ENCODE measurements around the gene TMED1. TPM values are rescaled to one million over a fixed set of nuclear protein-coding genes. Genes with fewer than 3 reads are reported as not detected.

TMED1 gene
- total and polyA plus RNA-seq, 9 of the 15 experiments (the other 6 are each of a cell fraction or from before 2014, with no cell fraction given): 0.86 to 30.2 (median 23.5) TPM

DNA sequence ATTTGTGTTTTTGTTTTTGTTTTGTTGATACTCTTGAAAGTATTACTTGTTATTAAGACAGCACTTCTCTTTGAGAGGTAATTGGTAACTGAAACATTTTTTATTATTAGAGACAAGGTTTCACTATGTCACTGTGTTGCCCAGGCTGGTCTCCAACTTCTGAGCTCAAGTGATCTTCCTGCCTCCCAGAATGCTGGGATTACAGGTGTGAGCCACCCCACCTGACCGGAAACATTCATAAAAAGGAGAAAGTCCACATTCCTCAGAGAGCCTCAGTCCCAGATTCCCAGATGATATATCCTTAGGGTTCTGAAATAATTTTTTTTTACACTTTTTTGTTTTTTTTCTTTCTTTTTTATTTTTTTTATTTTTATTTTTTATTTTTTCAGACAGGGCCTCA is 38.0 kb upstream of the TMED1 start:
- intact Hi-C loops (cut with micrococcal nuclease): loop anchor here (5.0 kb wide), 1 partner anchor 53 kb away; the partner anchor contains the start of genes TIMM29 and YIPF2
- ChIA-PET POLR2A (interaction anchor here (0.6 kb wide), 1 partner anchor 218 kb away, joined by 3 read pairs; no protein-coding TSS in a partner anchor), CTCF (ENCODE audit: low intra/inter-chr PET ratio) (no interaction called here)
- H3K79me2 ChIP-seq (ENCODE audit: control insufficient read depth, insufficient read depth, low read length): peaks cover 71% of the 10 kb centered on the region
- peaks cover 19% of the 10 kb centered on the region; the same call in 2 of the 3 replicates for H3K36me3 ChIP-seq (ENCODE audit: control insufficient read depth, insufficient read depth, low read length)
- no peak overlapping the region for H2AFZ ChIP-seq (ENCODE audit: low read depth, low read length)
- H3K9me3 ChIP-seq (replicated peaks; ENCODE audit: control insufficient read depth, insufficient read depth, low read depth, low read length): no peaks in the 10 kb centered on the region
- no peak overlapping the region for H3K27ac ChIP-seq (ENCODE audit: extremely low read depth, low read depth, low read length)
- no peak for FAIRE-seq
- BruUV-seq (replicated peaks): no TSS peak
- no peak for TF ChIP-seq PBX2 (CRISPR knock-in tag; IDR thresholded peaks at IDR 0.05; ENCODE audit: low read depth)
- no peak for TF ChIP-seq PBX2 (tag; conservative IDR thresholded peaks at IDR 0.05; ENCODE audit: low read depth)
- no peak for TF ChIP-seq FOXP1 (CRISPR knock-in tag; IDR thresholded peaks at IDR 0.05)
- no peak for TF ChIP-seq HCFC1 (IDR thresholded peaks at IDR 0.05; ENCODE audit: low read depth, low read length)
- TF ChIP-seq, protein P1, sequence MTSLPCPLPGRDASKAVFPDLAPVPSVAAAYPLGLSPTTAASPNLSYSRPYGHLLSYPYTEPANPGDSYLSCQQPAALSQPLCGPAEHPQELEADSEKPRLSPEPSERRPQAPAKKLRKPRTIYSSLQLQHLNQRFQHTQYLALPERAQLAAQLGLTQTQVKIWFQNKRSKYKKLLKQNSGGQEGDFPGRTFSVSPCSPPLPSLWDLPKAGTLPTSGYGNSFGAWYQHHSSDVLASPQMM (CRISPR knock-in tag; IDR thresholded peaks at IDR 0.05): no peak
- no peak for TF ChIP-seq COPS2 (conservative IDR thresholded peaks at IDR 0.05)
- TF ChIP-seq SIX5 (IDR thresholded peaks at IDR 0.05; ENCODE audit: borderline replicate concordance in 1 of 2, insufficient read depth in 1 of 2, low read depth in 1 of 2, low read length in 2 of 2): no peak
- no peak for TF ChIP-seq XRCC5 (IDR thresholded peaks at IDR 0.05; ENCODE audit: low read depth, low read length)
- TF ChIP-seq GTF2B (IDR thresholded peaks at IDR 0.05; ENCODE audit: extremely low read depth, insufficient read length): no peak
- TF ChIP-seq HDAC6 (IDR thresholded peaks at IDR 0.05; ENCODE audit: low read depth, low read length): no peak
- TF ChIP-seq SETDB1 (IDR thresholded peaks at IDR 0.05; ENCODE audit: low read length): no peak
- no peak for TF ChIP-seq ZBTB34 (CRISPR knock-in tag; IDR thresholded peaks at IDR 0.05)
- TF ChIP-seq TAF1 (IDR thresholded peaks at IDR 0.05; ENCODE audit: control insufficient read depth, extremely low read depth, insufficient read depth, low read length, severe bottlenecking): no peak
- no peak for DNase-seq (ENCODE audit: extremely low read depth in 1 of 4, low spot score in 3 of 4)
- in situ Hi-C loops (cut with MboI): no loop called here
- no peak overlapping the region for H3K4me3 ChIP-seq
- H4K20me1 ChIP-seq (replicated peaks; ENCODE audit: control insufficient read depth, insufficient read depth, low read length): no peaks in the 10 kb centered on the region
- ATAC-seq: no peak
- no peaks in the 10 kb centered on the region for H3K27me3 ChIP-seq (ENCODE audit: control insufficient read depth in 2 of 2, insufficient read depth in 2 of 2, low read length in 2 of 2)
- H3K9me1 ChIP-seq (ENCODE audit: control insufficient read depth, insufficient read depth, low read length): no peaks in the 10 kb centered on the region
- H3K9ac ChIP-seq (ENCODE audit: insufficient read depth in 1 of 2, low read depth in 2 of 2, low read length in 2 of 2): no peak overlapping the region
- 92% methylated on average over 1 of the region's 1 CpG for WGBS (ENCODE audit: insufficient coverage, low coverage, missing lambda C conversion rate)
- peaks cover 28 to 49% of the 10 kb centered on the region in 2 experiments for H3K4me1 ChIP-seq (replicated peaks in 1 of 2; ENCODE audit: control insufficient read depth in 2 of 2, insufficient read depth in 2 of 2, low read length in 2 of 2)
- no peak overlapping the region for H3K4me2 ChIP-seq (ENCODE audit: insufficient read depth, low read length)

Data from K562 (cell line).